Muscle of back (tissue), 13 donors: ENCODE measurements around the gene NKX2-1. TPM values are rescaled to one million over a fixed set of nuclear protein-coding genes. Genes with fewer than 3 reads are reported as not detected.
"Not testable (repeated sequence)": the region's sequence is repeated elsewhere in the genome, so short reads cannot be mapped to it uniquely, and the experiment has no call there.

Experiments
- DNase-seq, 3 donors: peaks; one replicate each; pipeline versions ENCODE4 v3.0.0 to v3.0.0-alpha.2; 2013
- long read RNA-seq, 9 donors: transcript quantifications; one replicate each; lab custom pipeline, GENCODE V29; 2026
- polyA plus RNA-seq, 10 donors: library from polyadenylated mRNA; unstranded; fragments of 120-200 nt; gene quantifications; one replicate each; pipeline ENCODE4 v1.2.1, GENCODE V29; 2013; ENCODE audit not compliant: insufficient read length in 10 of 10

The NKX2-1 gene
- under 1 TPM in 1 of 10 donors, not detected in 9; 0.09 TPM for polyA plus RNA-seq
- long read RNA-seq, donor 1: 0 reads
- long read RNA-seq, donor 2, partial matches to known transcripts: 0 of 2 reads
- long read RNA-seq, donor 2, other reads (novel, unspliced or antisense): 0 of 2 reads
- long read RNA-seq, donor 3: 0 reads
- long read RNA-seq, donor 4: 0 reads
- long read RNA-seq, donor 5: 0 reads
- long read RNA-seq, donor 6: 0 reads
- long read RNA-seq, donor 7: 0 reads
- long read RNA-seq, donor 8: 0 reads
- long read RNA-seq, donor 9: 0 reads

- DNase-seq: peak in 1 of 3 donors; percentile 18
Observed at GRCh38 chr14:36519431-36520321, at the start of gene NKX2-1. NKX2-1 (minus strand) TSS chr14:36520232; CDS start chr14:36520129, 103 bp downstream.

GRCh38 chr14:36556811-36557433 lies 36.9 kb upstream of the NKX2-1 start:
- DNase-seq: peak in 1 of 3 donors; percentile 8

GRCh38 chr14:36555998-36556743 lies 36.1 kb upstream of the NKX2-1 start:
- DNase-seq: no peak

GRCh38 chr14:36553656-36554260 lies 33.7 kb upstream of the NKX2-1 start:
- peak; percentile 16 to 60 (median 44) for DNase-seq

- no peak for DNase-seq
Observed at GRCh38 chr14:36550899-36551298, 30.9 kb upstream of the NKX2-1 start.

- not testable (repeated sequence) for DNase-seq
Observed at GRCh38 chr14:36544280-36544679, 24.2 kb upstream of the NKX2-1 start.

- no peak for DNase-seq
Observed at GRCh38 chr14:36538051-36538450, 18.0 kb upstream of the NKX2-1 start.

- no peak for DNase-seq
Observed at GRCh38 chr14:36529062-36529461, 9.0 kb upstream of the NKX2-1 start.

- DNase-seq: no peak
Observed at GRCh38 chr14:36525746-36526099, 5.7 kb upstream of the NKX2-1 start.

- DNase-seq: peak in 1 of 3 donors; percentile 31
Observed at GRCh38 chr14:36524874-36525745, 5.1 kb upstream of the NKX2-1 start.

GRCh38 chr14:36524220-36524837 lies 4.3 kb upstream of the NKX2-1 start:
- peak in 1 of 3 donors; percentile 4 for DNase-seq

- peak in 1 of 3 donors; percentile 8 for DNase-seq
Observed at GRCh38 chr14:36522972-36523715, 3.1 kb upstream of the NKX2-1 start.

GRCh38 chr14:36522347-36522971 lies 2.4 kb upstream of the NKX2-1 start:
- peak in 1 of 3 donors; percentile 10 for DNase-seq

GRCh38 chr14:36521598-36522345 lies 1.7 kb upstream of the NKX2-1 start:
- DNase-seq: peak in 1 of 3 donors; percentile 5

GRCh38 chr14:36520601-36521525 lies 831 bp upstream of the NKX2-1 start:
- peak in 1 of 3 donors; percentile 41 for DNase-seq
